ENCODE measurements around the gene RANBP17.

- TF ChIP-seq ZNF114 (CRISPR knock-in tag; IDR thresholded peaks at IDR 0.05) (no peak), REST (IDR thresholded peaks at IDR 0.05; ENCODE audit: unreplicated experiment) (no peak), CTCF (conservative IDR thresholded peaks at IDR 0.05; ENCODE audit: low read depth in 2 of 2) (no peak), EZH2 (IDR thresholded peaks at IDR 0.05; ENCODE audit: low read depth, unreplicated experiment) (no peak), ZNF462 (CRISPR knock-in tag; IDR thresholded peaks at IDR 0.05) (no peak), POLR2AphosphoS5 (IDR thresholded peaks at IDR 0.05; ENCODE audit: low read depth) (no peak), EZH2phosphoT487 (IDR thresholded peaks at IDR 0.05; ENCODE audit: unreplicated experiment) (no peak), NANOG (IDR thresholded peaks at IDR 0.05; ENCODE audit: borderline replicate concordance) (no peak)
These were observed 426.2 kb downstream of the RANBP17 start for GRCh38 chr5:171288066-171288465.

Measured in GM23338 (cell line).